ENCODE data around the gene PARP2.

DNA sequence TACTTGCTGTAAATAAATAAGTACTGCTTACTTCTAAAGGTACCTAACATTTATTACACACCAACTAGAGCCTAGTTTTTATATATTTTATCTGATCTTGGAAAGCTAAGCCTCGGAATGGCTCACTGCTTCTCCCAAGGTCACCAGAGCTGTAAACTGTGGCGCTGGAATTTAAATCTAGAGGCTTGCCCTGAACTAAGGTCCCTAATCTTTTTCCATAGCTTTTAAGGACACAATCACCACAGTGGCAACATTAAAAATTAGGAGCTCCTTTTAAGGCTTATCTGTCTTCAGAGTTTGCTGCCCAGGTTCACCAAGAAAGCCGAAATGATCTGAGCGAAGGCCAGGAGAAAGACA is 11.0 kb upstream of the PARP2 start:
- TF ChIP-seq POLR2AphosphoS5 (IDR thresholded peaks at IDR 0.05) = no peak
- TF ChIP-seq, protein P1, sequence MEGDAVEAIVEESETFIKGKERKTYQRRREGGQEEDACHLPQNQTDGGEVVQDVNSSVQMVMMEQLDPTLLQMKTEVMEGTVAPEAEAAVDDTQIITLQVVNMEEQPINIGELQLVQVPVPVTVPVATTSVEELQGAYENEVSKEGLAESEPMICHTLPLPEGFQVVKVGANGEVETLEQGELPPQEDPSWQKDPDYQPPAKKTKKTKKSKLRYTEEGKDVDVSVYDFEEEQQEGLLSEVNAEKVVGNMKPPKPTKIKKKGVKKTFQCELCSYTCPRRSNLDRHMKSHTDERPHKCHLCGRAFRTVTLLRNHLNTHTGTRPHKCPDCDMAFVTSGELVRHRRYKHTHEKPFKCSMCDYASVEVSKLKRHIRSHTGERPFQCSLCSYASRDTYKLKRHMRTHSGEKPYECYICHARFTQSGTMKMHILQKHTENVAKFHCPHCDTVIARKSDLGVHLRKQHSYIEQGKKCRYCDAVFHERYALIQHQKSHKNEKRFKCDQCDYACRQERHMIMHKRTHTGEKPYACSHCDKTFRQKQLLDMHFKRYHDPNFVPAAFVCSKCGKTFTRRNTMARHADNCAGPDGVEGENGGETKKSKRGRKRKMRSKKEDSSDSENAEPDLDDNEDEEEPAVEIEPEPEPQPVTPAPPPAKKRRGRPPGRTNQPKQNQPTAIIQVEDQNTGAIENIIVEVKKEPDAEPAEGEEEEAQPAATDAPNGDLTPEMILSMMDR (IDR thresholded peaks at IDR 0.05) = no peak
